ENCODE measurements around the gene AOAH. TPM values are rescaled to one million over a fixed set of nuclear protein-coding genes. Genes with fewer than 3 reads are reported as not detected.

AOAH gene
- total RNA-seq, 1 donor from 2014 or later = not detected

DNA sequence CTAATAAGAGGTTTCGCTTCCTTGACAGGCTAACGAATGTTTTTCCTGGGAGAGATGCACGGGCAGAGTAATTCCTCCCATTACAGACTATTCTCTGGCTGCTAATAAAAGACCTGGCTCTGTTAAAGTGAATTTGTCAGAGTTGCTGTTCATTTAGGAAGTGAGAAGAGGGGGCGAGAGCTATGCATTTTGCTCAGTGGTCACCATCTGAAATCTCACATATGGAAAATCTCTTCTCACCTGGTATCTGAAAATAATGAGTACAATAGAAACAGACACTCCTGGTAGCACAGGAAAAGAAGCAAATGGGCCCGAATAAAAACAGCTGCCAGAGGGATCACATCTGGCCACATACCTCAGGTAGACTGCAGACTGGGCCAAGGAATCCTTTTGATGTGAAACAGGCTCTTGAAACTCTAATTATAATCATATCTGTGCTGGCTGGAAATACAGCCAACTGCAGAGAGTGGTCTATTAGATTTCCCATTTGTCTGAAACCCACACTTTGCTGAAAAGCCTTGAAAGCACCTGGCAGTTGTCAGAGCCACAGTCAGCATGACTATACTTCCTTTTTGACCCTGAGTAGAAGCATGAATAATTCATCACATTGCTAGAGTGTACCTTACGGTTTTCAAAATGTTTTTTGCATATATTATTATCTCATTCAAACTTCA lies 33.6 kb downstream of the AOAH start:
- no peak for DNase-seq

DNA sequence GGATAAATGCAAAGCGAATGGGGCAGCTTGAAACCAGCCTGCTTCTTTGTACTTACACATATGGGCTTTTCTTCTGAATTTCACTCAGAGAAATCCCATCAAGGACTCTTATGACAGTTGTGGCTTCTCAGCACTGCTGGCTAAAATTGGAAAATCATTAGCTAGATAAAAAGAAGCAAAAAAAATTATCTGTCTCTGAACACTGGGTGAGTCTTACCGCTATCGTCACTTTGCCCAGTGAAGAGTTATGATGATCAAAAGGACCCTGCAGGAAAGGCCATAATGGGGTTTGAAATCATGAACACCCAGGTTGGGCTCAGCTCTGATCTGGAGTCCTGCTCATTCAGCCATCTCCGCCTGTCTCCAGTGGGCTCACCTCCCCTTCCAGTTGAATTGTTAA lies 34.3 kb downstream of the AOAH start:
- no peak for DNase-seq

DNA sequence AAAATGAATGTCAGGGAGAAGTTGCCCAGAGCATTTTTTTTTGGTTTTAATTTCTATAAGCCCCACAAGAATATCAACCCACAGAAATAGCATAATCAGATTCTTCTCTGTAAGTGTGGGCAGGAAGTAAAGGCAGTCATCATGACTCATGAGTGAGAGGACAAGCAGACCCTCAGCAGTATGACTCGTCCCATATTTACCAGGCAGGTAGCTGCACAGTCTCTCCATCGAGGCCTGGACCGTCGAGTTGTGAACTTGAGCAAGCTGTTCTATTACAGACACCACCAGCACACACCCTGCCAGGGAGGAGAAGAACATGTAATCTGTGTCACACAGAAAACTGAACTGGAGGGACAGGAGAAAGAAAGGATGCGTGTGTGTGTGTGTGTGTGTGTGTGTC lies 37.8 kb downstream of the AOAH start:
- no peak for DNase-seq

DNA sequence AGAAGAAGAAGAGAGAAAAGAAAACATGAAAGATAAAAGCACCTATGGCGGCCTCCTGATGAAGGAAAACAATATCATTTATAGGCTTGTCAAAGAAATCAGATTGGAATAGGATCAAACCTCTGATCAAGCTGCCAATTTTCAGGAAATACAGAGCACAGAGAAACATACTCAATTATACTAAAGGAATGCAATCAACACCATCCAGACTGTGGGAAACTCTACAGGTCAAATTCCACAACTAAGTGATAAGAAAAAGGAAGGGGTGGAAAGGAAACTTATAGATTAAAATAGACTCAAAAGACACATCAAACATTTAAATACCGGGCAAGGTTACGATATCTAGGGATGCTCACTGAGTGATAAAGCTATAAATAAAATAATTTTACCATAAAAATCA lies 39.3 kb downstream of the AOAH start:
- DNase-seq = no peak

DNA sequence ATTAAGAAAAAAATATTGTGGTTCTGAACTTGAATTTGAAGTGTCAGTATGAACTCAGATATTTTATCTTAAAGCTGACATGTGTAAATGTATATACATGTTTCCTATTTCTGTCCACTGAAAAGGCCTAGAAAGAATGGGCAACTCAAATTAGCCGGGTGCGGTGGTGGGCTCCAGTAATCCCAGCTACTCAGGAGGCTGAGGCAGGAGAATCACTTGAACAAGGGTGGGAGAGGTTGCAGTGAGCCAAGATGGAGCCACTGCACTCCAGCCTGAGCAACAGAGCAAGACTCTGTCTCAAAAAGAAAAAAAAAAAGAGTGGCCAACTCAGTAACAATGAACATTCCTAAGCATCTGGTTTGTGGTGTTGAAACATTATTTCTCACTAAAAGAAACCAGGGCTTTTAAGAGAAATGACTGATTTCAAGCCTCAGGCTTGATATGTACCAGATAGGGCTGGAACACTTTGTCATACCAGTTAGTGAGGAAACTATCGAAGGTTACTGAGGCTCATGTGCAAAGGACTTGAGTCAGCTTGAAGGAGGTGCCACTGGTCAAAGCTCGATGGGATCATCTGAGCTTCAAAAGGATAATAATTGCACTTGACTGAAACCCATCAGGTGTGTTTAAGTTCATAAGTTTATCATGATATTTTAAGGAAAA lies 40.5 kb downstream of the AOAH start:
- DNase-seq = no peak

DNA sequence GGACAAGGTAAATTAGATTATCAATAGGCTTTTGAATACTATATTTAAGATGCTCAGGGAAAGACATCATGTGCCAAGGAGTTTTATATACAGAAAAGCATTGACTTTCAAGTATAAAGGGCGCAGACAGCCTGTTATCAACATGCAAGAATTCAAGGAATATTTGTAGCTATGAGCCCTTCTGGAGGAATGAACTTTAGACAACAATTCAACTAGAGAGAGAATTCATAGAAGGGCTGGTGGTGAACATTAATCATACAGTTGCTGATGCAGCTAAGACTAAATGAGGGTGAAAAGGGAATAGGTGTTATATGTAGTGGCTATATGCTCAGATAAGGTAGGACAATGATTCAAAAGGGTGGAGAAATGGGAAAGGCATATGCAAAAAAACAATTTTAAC lies 41.2 kb downstream of the AOAH start:
- no peak for DNase-seq

DNA sequence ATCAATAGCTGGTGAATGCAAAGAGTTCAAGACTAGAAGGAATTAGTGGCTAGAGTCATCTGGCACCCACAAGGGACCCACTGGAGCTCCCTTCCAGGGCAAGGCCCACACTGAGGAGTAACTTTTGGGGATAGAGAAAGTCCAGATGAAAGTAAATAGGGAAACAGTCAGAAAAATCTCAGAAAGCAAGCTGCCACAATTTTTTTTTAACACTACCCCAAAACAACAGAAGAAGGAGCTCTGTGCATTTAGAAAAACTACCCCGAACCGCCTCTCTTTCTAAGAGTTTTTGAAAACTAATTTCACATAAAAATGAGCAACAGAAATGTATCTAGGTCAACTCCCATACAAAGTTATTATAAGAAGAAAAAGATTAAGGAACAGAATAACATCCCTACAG lies 42.2 kb downstream of the AOAH start:
- DNase-seq = no peak

DNA sequence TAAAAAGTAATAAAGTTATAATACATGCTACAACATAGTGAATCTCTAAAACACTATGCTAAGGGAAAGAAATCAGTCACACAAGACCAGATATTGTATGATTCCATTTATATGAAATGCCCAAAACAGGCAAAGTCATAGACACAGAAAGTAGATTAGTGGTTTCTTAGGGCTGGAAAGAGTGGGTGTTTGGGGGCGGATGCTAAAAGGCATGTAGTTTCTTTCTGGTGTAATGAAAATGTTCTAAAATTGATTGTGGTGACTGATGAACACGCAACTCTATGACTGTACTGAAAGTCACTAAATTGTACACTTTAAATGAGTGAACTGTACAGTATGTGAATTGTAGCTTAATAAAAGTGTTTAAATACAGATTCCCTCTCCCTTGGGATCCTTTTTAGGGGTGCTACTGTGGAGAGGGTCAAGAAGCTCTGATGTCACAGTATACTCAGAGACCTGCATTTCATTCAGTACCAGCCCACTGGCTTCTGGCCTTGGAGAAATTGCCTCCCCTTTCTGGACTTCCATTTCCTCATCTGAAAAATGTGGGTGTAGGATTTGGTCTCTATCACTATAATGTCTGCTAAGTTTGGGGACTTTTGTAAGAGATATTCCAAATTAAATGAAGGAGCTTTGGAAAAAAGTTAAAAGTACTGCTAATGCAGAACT lies 46.4 kb downstream of the AOAH start:
- no peak for DNase-seq

DNA sequence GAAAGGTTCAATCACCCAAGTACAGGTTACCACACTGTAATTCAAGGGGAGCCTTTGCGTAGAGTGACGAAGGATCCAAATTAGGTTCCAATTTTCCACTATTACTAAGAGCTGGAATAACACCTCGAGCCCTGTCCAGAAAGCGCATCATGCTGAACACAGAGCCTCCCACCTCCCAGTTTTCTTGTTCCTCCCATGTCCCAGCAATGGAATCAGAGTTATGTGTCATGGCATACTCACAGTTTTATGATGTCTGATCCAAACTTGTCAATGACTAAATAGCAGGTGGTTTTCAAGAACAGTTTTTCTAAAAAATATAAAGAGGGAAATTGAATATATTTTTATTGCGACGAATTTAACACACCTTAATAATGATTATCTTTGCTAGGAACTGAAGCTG lies 50.6 kb downstream of the AOAH start:
- no peak for DNase-seq

DNA sequence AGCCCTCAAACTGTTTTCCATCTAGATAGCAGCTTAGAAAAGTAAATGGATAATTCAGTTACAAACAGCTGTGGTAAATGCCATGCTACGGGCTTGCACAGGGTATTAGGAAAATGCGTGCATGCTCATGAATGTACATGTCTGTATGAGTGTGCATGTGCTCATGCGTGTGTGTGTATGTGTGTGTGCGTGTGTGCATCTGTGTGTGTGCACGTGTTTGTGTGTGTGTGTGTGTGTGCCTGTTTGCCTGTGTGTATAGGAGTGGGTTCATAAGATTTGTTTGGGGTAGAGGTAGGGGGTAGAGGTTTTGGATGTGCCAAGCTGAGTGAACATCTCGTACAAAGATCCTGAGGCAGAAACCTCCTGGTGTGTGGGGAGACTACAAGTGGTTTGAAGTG lies 52.9 kb downstream of the AOAH start:
- DNase-seq = no peak

DNA sequence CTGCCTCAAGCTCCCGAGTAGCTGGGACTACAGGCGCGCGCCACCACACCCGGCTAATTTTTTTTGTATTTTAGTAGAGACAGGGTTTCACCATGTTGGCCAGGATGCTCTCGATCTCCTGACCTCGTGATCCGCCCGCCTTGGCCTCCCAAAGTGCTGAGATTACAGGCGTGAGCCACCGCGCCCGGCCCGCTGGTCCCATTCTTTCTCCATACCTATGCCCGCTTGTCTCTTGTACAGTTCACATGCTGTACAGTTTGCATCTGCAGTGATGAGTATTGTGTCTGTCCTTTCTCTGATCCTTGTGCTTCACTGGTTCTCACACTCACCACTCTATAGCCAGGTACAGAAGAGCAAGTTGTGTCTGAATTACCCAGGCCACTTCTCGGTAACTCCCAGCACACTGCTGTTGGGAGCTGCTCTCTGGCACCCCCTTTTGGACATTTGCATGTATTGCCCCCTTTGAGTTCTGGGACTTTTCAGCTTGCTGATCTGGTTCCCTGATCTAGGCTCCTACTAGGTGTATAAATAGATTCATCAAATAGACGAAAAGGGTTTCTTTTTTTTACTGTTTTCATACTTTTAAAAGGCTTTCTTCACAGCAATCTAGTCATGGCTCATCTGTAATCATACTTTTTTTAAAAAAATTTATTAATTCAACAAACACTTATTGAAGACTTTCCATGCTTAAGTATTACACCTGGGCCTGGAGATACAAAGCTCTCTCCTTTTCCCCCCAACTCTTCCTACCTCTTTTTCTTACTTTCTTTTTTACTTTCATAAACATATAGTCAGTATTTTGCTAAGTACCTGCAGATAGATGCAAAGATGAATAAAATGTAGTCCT lies 53.5 kb downstream of the AOAH start:
- peak; percentile 78 for DNase-seq

DNA sequence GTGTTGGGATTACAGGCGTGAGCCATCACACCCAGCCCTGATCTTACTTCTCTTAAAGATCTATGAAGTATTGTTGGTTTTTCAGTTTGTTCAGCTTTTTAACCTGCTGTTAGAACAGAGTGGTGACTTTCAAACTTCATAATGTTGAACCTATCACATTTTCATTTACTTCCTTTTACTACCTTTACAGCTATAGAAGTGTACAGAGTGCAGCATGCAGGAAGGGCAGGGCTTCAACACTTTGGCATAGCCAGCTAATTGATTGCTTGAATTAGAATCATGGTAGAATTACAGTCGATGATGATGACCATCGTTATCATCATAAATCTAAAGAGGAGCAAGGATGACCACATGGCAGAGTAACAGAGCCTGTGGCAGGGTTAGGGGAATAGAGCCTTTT lies 55.5 kb downstream of the AOAH start:
- no peak for DNase-seq

DNA sequence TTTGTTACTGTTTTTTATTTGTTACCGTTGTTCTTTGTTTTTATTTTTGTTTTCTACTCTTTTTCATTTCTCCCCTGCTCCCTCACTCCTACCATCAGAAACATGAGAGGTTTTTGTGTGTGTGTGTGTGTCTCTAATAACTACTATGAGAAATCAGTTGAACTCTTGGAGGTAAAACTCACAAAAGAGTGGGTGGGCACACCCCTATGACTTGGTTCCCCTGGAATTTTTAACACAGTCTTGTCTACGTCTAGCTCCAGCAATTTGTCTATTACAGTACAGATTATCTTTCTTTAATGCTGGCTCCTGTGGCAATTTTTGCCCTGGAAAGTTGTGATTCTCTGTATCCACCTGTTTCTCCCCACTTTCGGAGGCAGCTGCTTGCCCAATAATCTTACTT lies 56.2 kb downstream of the AOAH start:
- DNase-seq = no peak

DNA sequence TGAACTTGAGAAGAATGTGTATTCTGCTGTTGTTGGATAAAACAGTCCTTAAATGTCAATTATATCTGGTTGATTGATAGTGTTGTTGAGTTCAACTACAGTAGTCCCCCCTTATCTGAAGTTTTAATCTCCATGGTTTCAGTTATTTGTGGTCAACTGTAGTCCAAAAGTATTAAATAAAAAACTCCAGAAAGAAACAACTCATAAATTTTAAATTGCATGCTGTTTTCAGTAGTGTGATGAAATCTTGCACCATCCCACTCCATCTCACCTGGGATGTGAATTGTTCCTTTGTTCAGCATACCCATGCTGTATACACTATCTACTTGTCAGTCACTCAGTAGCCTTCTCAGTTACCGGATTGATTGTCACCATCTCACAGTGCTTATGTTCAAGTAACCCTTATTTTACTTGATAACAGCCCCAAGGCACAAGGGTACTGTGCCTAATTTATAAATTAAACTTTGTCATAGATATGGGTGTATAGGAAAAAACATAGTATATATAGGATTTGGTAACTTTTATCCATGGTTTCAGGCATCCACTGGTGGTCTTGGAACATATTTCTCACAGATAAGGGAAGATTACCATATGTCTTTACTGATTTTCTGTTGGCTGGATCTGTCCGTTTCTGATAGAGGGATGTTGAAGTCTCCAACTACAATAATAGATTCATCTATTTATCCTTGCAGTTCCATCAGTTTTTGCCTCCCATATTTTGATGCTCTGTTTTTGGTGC lies 57.1 kb downstream of the AOAH start:
- DNase-seq = no peak

DNA sequence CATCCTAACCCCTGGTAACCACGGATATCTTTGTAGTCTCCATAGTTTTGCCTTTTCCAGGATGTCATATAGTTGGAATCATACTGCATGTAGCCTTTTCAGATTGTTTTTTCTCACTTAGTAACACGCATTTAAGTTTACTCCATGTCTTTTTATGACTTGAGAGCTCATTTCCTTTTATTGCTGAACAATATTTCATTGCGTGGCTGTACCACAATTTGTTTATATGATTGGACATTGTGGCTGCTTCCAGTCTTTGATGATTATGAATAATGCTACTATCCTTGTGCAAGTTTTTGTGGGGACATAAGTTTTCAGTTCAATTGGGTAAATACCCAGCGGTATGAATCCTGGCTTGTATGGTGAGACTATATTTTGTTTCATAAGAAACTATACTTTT lies 60.8 kb downstream of the AOAH start:
- no peak for DNase-seq

DNA sequence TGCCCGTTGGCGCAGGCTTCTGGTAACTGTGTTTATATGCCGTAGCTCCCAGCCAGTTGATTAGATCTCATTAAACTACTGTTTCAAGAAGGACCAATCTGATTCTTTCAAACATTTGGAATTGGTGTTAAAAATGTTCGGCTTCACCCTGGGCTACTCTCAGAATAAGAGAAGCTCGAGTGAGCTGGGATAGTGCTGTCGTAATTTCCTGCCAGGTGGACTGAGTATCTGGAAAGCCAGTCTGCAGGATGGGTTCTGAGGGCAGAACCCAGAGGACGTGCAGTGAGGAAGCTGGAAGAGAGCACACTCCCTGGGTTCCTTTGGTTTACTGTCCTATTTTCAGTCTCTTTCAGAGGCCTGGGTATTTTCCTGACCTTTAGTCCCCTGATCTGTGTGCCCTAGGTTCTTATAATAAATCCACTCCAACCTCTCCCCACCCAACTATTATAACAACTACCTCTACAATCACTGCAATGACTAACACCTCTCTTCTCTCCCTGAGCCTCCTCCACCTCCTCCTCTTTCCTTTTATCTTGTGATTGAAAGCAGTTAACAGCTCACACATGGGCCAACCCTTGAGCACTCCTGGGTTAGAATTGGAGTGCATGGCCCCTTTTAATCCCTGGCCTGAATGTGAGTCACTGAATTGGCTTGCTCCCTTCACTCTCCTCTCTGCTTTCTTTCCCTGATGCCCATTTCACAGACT lies 63.0 kb downstream of the AOAH start:
- no peak for DNase-seq

DNA sequence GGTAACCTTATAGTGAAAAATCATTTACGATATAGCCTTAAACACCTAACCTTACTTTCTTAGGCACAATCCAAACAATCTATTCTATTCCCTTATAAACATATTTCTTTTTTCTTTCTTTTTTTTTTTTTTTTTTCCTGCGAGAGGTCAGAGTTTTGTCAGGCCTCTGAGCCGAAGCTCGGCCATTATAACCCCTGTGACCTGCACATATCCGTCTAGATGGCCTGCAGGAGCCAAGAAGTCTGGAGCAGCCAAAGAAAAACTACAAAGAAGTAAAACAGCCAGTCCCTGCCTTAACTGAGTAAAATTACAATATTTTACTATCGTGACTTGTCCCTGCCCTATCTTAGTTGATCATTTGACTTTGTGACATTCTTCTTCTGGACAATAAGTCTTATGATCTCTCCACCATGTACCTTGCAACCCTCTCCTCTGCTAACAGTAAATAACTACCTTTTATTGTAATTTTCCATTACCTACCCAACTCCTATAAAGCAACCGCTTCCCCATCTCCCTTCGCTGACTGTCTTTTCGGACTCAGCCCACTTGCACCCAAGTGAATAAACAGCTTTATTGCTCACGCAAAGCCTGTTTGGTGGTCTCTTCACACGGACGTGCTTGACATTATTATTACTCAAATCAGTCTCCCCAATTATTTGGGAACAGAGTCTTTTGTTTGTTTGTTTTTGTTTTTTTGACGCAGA lies 64.5 kb downstream of the AOAH start:
- no peak for DNase-seq

DNA sequence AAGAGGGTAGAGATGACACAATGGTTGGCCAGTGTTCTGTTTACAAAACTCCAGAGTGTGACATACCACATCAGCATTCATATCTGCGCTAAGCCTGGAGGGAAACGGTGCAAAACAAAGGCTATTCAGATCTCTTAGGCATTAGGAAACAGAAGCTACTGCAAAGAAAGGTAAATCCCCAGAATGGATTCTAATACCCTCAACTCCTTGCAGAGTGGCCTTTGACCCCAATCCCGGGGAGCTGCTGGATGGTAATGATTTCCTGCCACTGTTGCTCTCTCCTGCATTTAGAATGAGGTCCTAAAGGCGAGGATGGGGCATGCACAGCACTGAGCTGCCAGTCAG lies 65.2 kb downstream of the AOAH start:
- peak; percentile 52 for DNase-seq

DNA sequence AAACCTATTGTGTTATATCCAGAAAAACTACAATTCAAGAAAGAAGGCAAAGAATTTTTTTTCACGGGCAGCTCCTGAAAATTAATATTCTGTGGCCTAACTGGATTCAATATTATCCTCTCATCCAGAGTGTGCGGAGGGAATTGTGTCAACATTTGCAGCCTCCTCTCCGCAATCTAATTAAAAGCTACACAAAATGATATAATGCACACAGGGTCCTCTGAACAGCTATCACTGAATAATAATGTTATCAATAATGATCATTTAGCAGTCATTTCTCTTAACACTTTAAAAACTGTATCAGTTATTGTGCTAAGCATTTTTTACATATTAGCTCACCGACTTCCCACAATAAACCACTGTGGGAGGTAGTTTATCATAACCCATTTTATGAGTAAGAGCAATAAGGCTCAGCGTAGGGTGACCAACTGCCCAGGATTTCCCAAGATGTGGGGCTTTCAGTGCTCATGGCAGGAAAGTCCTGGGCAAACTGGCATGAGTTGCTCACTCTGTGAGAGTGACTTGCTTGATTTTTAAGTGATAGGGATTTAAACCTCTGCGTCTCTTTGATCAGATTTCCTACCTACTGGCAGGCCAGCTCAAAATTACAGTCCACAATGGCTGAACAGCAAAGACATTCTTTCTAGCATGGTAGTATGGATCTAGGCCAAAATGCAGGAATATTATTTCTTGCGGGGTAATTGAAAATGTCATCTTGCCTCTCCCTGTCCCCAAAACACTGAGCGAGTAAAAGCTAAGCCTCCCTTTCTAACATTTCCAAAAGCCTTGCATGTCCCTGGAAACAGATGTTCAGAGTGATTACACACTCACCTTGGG lies 65.7 kb downstream of the AOAH start:
- DNase-seq = peak; percentile 2

DNA sequence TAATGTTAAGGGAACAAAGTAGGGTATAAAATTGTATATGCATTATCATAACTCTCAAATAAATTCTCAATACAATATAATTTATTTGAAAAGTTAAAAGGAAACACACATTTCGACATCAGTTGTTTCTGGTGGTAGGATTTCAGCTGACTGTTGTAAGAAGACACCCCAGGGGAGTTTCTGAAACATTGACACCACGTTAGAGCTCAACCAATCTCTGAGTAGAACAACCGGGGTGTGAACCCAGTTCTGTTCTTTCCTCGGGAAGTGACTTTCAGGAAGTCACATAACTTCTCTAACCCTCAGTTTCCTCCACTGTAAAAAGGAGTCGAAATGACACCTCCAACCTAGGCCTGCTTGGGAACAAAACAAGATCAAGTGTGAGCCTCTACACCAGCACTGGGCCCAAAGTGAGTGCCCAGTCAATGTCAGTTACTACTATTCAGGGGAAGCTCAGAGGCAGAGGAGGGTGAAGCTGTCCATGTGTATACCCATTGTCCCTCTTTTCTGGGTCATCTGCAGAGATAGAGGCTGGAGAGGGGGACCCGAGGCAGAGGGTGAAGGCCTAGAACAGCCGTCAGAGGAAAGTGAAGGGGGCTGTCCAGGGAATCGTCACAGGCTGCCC lies 67.1 kb downstream of the AOAH start:
- no peak for DNase-seq
